ENCODE data around the gene NGDN. TPM values are rescaled to one million over a fixed set of nuclear protein-coding genes. Genes with fewer than 3 reads are reported as not detected.
A peak's percentile ranks its signal among the peaks of the same experiment; 100 is the strongest.

Gene NGDN
- total RNA-seq, 1 donor from 2014 or later: 37.7 TPM

DNA sequence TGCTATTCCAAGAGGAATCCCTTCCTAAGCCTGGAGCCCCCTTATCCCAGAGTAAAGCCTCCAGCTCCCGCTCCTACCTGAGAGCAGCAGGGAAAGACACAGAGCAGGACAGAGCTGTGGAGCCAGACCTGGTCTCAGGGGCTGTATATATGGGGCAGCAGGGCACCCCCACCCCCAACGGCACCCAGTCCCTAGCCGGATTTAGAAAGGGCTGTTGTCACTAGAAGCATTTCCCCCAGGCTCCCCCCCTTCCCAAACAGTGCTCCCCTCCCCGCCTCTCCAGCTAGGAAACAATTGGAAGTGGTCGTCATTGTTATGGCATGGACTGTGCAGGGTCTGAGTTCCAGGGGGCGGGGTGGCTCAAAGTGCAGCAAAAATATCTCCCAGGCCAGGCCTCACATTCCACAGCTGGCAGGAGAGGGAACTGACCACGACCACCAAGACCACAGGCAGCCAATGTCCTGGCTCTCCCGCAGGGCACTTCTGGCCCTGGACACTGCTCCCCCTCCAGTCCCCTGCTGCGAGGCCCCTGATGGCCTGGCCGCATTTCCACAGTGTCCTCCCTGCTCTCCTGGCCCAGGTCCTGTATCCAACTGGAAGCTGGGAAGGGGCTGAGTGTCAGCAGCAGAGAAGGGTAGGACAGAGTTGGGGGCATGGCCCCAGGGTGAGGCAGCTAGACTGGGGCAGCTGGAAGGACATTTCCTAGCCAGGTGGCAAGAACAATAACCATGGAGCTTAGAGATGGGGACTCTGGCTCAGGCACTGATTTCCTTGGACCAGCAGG is 33.8 kb upstream of the NGDN start, which contains the start of gene MYH7:
Gene MYH7, minus strand, starts transcription at position 118 of the 784 bp plus-strand sequence. CDS start 1,928 bp downstream, outside the sequence.
- Mint-ChIP-seq H3K27me3 (ENCODE audit: unreplicated experiment) (peaks cover 12% of the 10 kb centered on the region), H3K4me1 (ENCODE audit: unreplicated experiment) (peaks cover 36% of the 10 kb centered on the region), H3K9me3 (ENCODE audit: unreplicated experiment) (no peaks in the 10 kb centered on the region), H3K36me3 (ENCODE audit: low read depth, unreplicated experiment) (peaks cover 3% of the 10 kb centered on the region), H3K4me3 (ENCODE audit: unreplicated experiment) (no peak within 1 kb of the TSS), H3K27ac (ENCODE audit: unreplicated experiment) (no peak within 1 kb of the TSS)
- peak; percentile 22 for DNase-seq (ENCODE audit: low spot score)
- TF ChIP-seq, protein P1, sequence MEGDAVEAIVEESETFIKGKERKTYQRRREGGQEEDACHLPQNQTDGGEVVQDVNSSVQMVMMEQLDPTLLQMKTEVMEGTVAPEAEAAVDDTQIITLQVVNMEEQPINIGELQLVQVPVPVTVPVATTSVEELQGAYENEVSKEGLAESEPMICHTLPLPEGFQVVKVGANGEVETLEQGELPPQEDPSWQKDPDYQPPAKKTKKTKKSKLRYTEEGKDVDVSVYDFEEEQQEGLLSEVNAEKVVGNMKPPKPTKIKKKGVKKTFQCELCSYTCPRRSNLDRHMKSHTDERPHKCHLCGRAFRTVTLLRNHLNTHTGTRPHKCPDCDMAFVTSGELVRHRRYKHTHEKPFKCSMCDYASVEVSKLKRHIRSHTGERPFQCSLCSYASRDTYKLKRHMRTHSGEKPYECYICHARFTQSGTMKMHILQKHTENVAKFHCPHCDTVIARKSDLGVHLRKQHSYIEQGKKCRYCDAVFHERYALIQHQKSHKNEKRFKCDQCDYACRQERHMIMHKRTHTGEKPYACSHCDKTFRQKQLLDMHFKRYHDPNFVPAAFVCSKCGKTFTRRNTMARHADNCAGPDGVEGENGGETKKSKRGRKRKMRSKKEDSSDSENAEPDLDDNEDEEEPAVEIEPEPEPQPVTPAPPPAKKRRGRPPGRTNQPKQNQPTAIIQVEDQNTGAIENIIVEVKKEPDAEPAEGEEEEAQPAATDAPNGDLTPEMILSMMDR (IDR thresholded peaks at IDR 0.05; ENCODE audit: unreplicated experiment): no peak

DNA sequence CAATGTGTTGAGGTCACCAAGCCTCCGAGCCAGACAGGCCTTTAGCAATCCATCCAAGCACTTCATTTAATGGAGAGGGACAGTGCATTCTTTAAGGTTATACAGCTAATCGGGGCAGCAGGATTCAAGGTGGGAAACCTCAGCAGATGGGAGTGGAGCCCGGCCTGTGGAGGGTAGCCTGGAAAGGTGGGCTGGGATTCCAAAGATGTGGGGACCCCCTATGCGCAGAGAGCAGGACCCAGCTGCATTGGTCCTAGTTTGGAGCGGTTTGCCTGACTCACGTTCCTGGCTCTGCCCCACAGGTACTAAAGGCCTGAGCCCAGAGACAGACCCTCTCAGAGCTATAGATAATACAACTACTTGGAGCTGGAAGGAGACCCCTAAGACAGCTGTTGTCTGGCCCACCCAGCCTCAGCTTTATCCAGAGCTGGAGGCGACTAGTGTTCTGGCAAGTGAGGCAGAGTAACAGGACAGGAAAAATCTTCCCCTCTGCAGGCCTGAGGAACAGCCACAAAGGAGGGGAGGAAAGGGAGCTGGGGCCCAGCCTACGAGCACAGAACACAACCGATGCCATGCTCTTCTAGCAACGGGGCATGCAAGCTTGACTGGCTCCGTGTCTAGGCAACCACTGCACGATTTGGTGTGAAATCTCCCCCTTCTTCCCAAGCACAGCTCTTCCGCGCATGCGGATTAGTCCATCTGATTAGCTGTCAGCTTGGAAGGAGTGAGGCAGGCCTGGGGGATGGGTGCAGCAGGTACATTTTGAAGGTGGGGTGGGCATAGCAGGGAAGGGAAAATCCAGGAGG is 33.0 kb upstream of the NGDN start:
- Mint-ChIP-seq H3K36me3 (ENCODE audit: low read depth, unreplicated experiment) (peaks cover 3% of the 10 kb centered on the region), H3K4me3 (ENCODE audit: unreplicated experiment) (no peak overlapping the region), H3K27me3 (ENCODE audit: unreplicated experiment) (peaks cover 10% of the 10 kb centered on the region), H3K4me1 (ENCODE audit: unreplicated experiment) (peaks cover 41% of the 10 kb centered on the region), H3K27ac (ENCODE audit: unreplicated experiment) (no peak overlapping the region), H3K9me3 (ENCODE audit: unreplicated experiment) (no peaks in the 10 kb centered on the region)
- no peak for DNase-seq (ENCODE audit: low spot score)
- TF ChIP-seq, protein P1 (IDR thresholded peaks at IDR 0.05; ENCODE audit: unreplicated experiment): no peak

DNA sequence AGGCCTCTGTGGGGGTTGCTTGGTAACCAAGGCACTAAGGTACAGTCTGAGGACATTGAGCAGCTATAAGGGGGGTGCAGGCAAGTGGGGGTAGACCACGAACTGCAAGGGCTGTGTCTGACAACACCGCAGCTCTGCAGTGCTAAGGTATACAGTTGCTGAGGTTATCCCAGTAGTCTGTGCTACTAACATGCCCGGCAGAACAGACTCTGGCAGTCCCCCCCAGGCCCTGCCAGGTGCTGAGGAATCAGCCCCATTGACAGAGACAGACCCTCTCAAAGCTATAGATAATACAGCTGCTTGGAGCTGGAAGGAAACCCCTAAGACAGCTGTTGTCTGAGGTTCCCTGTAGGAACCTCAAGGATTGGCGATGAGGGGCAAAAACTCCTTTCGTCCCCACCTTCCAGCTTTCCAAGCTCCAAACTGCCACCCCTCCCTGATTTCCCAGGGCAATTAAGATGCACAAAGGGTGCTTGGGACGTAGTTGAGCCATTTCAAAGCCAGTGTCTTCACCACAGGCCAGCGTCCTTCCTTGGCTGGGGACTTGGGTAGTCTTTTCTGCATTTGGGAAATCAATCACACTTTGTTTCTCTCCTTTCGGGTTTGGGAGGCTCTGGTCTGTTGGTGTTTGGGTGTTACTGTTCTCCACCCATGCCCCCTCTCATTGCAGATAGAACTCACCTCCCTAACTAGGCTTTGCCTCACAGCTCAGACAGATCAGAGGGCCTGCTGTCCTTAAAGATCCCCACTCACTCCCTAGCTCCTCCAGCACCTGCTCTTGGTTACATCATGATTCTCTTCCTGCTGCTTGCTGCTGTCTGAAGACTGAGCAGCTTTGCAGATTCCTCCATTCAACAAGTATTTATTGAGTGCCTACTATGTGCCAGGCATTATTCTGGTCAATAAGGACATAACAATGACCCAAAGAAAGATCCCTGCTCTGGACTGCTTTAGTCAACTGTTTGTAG is 32.1 kb upstream of the NGDN start:
- Mint-ChIP-seq H3K9me3 (ENCODE audit: unreplicated experiment) (no peaks in the 10 kb centered on the region), H3K4me1 (ENCODE audit: unreplicated experiment) (peaks cover 41% of the 10 kb centered on the region), H3K27me3 (ENCODE audit: unreplicated experiment) (peaks cover 9% of the 10 kb centered on the region), H3K27ac (ENCODE audit: unreplicated experiment) (no peak overlapping the region), H3K4me3 (ENCODE audit: unreplicated experiment) (no peak overlapping the region), H3K36me3 (ENCODE audit: low read depth, unreplicated experiment) (no peaks in the 10 kb centered on the region)
- no peak for DNase-seq (ENCODE audit: low spot score)
- TF ChIP-seq, protein P1 (IDR thresholded peaks at IDR 0.05; ENCODE audit: unreplicated experiment): no peak

DNA sequence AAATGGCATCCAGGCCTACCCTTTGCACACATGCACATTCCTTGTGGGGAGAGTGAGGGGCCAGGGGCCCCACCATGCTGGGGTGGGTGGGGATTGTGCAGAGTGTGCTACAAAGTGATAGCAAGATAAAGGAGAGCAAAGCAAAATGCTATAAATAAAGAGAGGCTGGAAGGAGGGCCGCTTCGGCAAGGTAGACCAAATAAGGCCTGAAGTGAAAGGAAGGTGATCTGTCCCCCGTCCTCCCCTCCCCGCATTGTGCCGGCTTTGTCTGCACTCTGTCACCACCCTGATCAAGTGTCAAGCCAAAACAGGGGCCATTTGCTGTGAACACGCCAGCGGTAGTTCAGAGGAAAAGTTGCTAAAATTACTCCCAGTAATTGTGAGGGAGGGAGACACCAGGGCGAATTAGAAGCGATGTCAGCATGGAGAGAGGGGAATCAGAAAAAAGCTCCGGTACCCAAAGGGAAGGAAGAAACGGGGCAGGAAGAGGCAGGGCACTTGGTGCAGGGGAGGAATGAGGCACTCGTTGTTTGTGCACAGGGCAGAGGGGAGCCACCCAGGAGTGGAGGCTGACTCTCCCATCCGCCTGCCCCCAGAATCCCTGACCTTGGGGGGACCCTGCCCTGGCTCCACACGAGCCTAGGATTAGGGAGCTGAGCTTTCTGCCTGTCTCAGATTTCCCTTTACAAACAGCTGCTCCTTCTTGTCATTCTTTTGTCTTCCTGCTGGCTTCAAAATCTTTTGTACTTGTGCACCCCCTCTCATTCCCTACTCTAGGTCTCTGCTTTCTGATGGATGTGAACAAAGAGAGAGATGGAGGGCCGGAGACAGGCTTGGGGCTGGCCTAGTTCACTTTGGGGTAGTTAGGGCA is 31.2 kb upstream of the NGDN start:
- peaks cover 10% of the 10 kb centered on the region for H3K27me3 Mint-ChIP-seq (ENCODE audit: unreplicated experiment)
- no peak overlapping the region for H3K4me3 Mint-ChIP-seq (ENCODE audit: unreplicated experiment)
- DNase-seq (ENCODE audit: low spot score): no peak
- H3K4me1 Mint-ChIP-seq (ENCODE audit: unreplicated experiment): peaks cover 50% of the 10 kb centered on the region
- no peaks in the 10 kb centered on the region for H3K9me3 Mint-ChIP-seq (ENCODE audit: unreplicated experiment)
- H3K27ac Mint-ChIP-seq (ENCODE audit: unreplicated experiment): no peak overlapping the region
- no peaks in the 10 kb centered on the region for H3K36me3 Mint-ChIP-seq (ENCODE audit: low read depth, unreplicated experiment)
- TF ChIP-seq, protein P1 (IDR thresholded peaks at IDR 0.05; ENCODE audit: unreplicated experiment): no peak

Data from endothelial cell (in vitro differentiated cells).